SK-N-SH (cell line): ENCODE data around the gene GJB2.

Source experiments
- EP300 ChIP-seq, 2 experiments: IDR thresholded peaks; 2 replicates each; pipeline versions ENCODE4 v1.4.0 to v1.6.1; 2012; ENCODE audit warnings: borderline replicate concordance in 1 of 2, low read depth in 1 of 2, low read length in 1 of 2
- MXI1 ChIP-seq: IDR thresholded peaks from 2 replicates; pipeline ENCODE4 v1.6.1; 2012; ENCODE audit warnings: mild to moderate bottlenecking, low read depth, low read length, improper control_type of control experiment
- POLR2AphosphoS5 ChIP-seq: IDR thresholded peaks from 2 replicates; pipeline ENCODE4 v1.6.1; 2012; ENCODE audit warnings: low read depth, low read length
- TAF1 ChIP-seq: IDR thresholded peaks from 2 replicates; pipeline ENCODE4 v1.6.1; 2012; ENCODE audit warnings: low read depth, mild to moderate bottlenecking, low read length, moderate library complexity, borderline replicate concordance
- TF ChIP-seq, protein P1 (sequence below): fragments of 200-600 bp; sonication (generic); IDR thresholded peaks from 2 replicates; pipeline ENCODE4 v1.6.1; 2017; ENCODE audit warnings: antibody characterized with exemption, mild to moderate bottlenecking, moderate library complexity

DNA sequence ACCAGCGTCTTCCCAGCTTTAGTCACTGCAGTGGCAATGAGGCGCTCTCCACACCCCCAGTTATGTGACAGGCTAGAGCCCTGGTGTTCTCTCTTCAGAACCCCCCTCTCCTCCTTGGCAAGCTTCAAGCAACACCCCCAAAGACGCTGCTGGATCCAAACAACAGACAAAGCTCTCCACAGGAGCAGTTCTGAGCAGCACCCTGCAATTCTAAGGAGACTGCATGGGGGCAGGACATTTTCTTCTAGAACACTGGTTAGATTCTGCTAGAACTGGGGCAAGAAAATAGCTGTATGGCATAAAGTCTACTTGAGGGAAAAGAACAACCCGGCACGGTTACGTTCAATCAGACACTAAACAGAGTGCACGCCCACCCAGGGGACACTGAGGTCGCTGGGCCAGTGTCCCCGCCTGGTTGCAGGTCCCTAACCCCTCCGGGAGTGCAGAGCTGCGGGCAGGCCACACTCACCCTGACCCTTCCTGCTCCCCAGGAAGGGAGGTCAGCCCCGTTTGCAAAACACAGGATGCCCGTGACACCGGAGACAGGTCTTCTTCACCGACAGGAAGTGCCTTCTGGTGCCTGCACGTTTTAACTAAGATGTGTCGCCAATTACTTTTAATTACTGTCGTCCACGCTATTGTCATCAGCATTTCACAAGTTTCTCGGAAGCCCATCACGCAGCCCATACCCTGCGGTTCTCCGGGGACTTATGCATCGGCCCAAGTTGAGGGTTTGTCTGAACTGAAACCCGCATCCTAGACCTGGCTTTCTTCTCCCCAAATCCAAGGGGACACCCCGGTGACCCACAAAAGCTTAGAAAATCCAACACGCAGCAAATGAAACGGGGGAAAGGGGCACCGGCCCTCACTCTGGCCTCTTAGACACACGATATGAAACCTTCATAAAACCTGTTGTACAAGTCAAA, 38.4 kb upstream of the GJB2 start:
- TF ChIP-seq EP300 (IDR thresholded peaks at IDR 0.05; ENCODE audit: borderline replicate concordance in 1 of 2, low read depth in 1 of 2, low read length in 1 of 2) = no peak
- TF ChIP-seq POLR2AphosphoS5 = no peak
- TF ChIP-seq TAF1 = no peak
- TF ChIP-seq MXI1 = no peak
- TF ChIP-seq, protein P1, sequence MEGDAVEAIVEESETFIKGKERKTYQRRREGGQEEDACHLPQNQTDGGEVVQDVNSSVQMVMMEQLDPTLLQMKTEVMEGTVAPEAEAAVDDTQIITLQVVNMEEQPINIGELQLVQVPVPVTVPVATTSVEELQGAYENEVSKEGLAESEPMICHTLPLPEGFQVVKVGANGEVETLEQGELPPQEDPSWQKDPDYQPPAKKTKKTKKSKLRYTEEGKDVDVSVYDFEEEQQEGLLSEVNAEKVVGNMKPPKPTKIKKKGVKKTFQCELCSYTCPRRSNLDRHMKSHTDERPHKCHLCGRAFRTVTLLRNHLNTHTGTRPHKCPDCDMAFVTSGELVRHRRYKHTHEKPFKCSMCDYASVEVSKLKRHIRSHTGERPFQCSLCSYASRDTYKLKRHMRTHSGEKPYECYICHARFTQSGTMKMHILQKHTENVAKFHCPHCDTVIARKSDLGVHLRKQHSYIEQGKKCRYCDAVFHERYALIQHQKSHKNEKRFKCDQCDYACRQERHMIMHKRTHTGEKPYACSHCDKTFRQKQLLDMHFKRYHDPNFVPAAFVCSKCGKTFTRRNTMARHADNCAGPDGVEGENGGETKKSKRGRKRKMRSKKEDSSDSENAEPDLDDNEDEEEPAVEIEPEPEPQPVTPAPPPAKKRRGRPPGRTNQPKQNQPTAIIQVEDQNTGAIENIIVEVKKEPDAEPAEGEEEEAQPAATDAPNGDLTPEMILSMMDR = no peak
